SH-SY5Y (cell line): ENCODE data around the gene LRRC15.

Experiments used
- GATA2 ChIP-seq: IDR thresholded peaks from 2 replicates; pipeline ENCODE4 v1.6.1; 2011; ENCODE audit warnings: mild to moderate bottlenecking, low read depth, low read length
- GATA3 ChIP-seq: IDR thresholded peaks from 2 replicates; pipeline ENCODE4 v1.6.1; 2011; ENCODE audit warnings: low read depth, mild to moderate bottlenecking, low read length, moderate library complexity

DNA sequence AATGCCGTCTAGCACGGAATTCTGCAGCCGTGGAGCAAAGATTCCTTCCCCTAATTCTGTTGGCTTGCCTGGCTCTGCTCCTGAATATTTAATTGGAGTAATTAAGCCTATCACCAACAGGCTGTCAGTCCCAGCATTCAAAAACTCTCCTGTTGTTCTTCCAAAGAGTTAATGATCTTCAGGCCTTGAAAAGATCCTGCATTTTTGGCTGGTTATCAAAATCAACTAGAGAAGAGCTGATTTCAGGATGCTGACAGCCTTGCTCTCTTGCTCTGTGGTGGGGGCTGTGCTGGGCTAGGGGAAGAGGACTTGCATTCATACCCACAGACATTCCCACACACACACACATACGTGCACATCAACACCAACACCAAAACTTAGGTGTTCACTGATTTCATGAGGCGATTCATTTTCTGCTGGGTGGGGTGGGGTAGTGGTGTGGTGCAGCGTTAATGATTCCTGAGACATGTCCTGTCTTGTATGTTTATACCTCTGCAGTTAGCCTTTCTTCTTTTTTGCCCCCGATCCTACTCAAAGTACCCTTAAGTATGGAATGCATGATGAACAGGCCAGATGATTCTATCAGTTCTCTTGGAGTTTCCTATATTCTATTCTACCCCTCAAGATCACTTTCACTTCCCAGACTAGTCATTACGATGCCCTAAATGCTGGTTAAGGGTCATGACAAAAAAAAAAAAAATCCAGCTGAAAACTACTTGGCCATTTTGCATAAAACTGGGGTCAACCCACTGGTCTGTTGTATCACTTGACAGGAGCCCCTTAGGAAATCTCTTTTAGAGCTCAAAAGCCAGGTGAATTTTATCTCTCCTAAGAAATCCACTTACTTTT lies 60.7 kb downstream of the LRRC15 start:
- TF ChIP-seq GATA2 = no peak
- TF ChIP-seq GATA3 = no peak
